Activated CD8-positive, alpha-beta T cell treated with anti-CD3 and anti-CD28 coated beads, Interleukin-2, amount 10 ng/mL, durations not matched to agents 7 days and 5 days (primary cell): ENCODE results near the gene TBXAS1. TPM values are rescaled to one million over a fixed set of nuclear protein-coding genes. Genes with fewer than 3 reads are reported as not detected.

ENCODE experiments used
- ATAC-seq: fragments of 150-1000 bp; cut with Tn5 transposase; one replicate; pipeline ENCODE4 v1.10.0; 2021; ENCODE audit warnings: moderate library complexity
- CTCF ChIA-PET: fragments of 350-600 bp; sonication (Branson Sonifier 250); formaldehyde crosslinking; loops from one replicate; lab custom pipeline; 2021; ENCODE audit warnings: antibody characterized with exemption; lab: Charles Lee
- POLR2A ChIA-PET: fragments of 350-600 bp; sonication (Branson Sonifier 250); formaldehyde crosslinking; loops from one replicate; lab custom pipeline; 2021; ENCODE audit warnings: antibody characterized with exemption; lab: Charles Lee
- DNase-seq: peaks from one replicate; pipeline ENCODE4 v3.0.0-alpha.2; 2020
- H3K27ac Mint-ChIP-seq: one replicate; pipeline ENCODE4 v1.8.0; 2021; ENCODE audit warnings: mild to moderate bottlenecking, mixed read lengths
- H3K27me3 Mint-ChIP-seq: one replicate; pipeline ENCODE4 v1.8.0; 2021; ENCODE audit warnings: low read depth, mixed read lengths
- H3K36me3 Mint-ChIP-seq: one replicate; pipeline ENCODE4 v1.8.0; 2021; ENCODE audit warnings: low read depth, mixed read lengths
- H3K4me1 Mint-ChIP-seq: one replicate; pipeline ENCODE4 v1.8.0; 2021; ENCODE audit warnings: low read depth, mixed read lengths
- H3K4me3 Mint-ChIP-seq: one replicate; pipeline ENCODE4 v1.8.0; 2021; ENCODE audit warnings: mild to moderate bottlenecking, mixed read lengths
- H3K9me3 Mint-ChIP-seq: one replicate; pipeline ENCODE4 v1.8.0; 2022; ENCODE audit warnings: mixed read lengths; ENCODE audit not compliant: insufficient read depth
- total RNA-seq, 2 experiments: library from RNA; stranded (reverse); gene quantifications; one replicate each; pipeline ENCODE4 v1.2.3, GENCODE V29; 2021

Gene TBXAS1
- total RNA-seq, 2 experiments from 2014 or later: 1.6 to 2.0 TPM

GRCh38 chr7:139991911-139992310, 162.8 kb downstream of the TBXAS1 start:
- ATAC-seq: no peak
- Mint-ChIP-seq H3K4me1 (no peaks in the 10 kb centered on the region), H3K4me3 (no peak overlapping the region), H3K27me3 (no peaks in the 10 kb centered on the region), H3K9me3 (no peaks in the 10 kb centered on the region), H3K36me3 (no peaks in the 10 kb centered on the region), H3K27ac (no peak overlapping the region)
- ChIA-PET POLR2A (no interaction called here), CTCF (no interaction called here)
- no peak for DNase-seq

- Mint-ChIP-seq H3K4me3 (no peak overlapping the region), H3K9me3 (no peaks in the 10 kb centered on the region), H3K4me1 (no peaks in the 10 kb centered on the region), H3K27me3 (no peaks in the 10 kb centered on the region), H3K27ac (no peak overlapping the region), H3K36me3 (no peaks in the 10 kb centered on the region)
- POLR2A ChIA-PET: no interaction called here
- no peak for DNase-seq
- no peak for ATAC-seq
- CTCF ChIA-PET: no interaction called here
Measured at GRCh38 chr7:139992353-139993044, 163.4 kb downstream of the TBXAS1 start.

DNA sequence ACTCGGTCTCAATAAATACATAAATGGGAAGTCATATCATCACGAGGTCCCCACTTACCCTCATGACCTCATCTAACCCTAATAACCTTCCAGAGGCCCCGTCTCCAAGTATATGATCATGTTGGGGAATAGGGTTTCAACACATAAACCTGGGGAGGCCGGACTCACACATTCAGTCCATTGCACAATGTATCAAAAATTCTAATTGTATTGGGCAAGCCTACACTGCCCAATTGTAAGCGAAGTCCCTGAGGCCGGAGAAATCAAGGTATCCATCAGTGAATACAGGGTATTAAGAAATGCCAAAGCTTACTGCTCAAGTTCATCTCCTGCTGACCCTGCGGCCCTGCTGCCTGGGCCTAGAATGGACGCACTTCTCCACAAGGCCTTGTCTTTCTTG, 164.1 kb downstream of the TBXAS1 start:
- POLR2A ChIA-PET: no interaction called here
- ATAC-seq (no peak), DNase-seq (no peak)
- Mint-ChIP-seq H3K4me3 (no peak overlapping the region), H3K36me3 (no peaks in the 10 kb centered on the region), H3K9me3 (no peaks in the 10 kb centered on the region), H3K27ac (no peak overlapping the region), H3K27me3 (no peaks in the 10 kb centered on the region), H3K4me1 (no peaks in the 10 kb centered on the region)
- CTCF ChIA-PET: no interaction called here

DNA sequence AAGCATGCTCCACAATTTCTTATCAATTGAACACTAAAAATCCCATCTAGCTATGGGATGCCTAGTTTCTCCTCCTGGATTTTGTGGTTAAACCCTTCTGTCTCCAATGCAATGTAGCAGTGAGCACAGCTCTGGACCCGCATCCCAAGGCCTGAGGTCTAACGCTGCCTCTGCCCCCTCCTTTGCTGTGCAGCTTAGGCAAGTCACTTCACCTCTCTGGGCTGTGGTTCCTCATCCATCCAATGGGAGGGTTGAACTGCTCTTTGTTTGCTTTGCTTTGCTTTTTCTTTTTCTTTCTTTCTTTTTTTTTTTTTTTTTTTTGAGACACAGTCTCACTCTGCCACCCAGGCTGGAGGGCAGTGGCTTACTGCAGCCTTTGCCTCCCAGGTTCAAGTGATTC, 164.5 kb downstream of the TBXAS1 start:
- CTCF ChIA-PET: interaction anchor here (1.2 kb wide), 1 partner anchor 10 kb away, joined by 3 read pairs; no protein-coding TSS in a partner anchor
- POLR2A ChIA-PET: no interaction called here

DNA sequence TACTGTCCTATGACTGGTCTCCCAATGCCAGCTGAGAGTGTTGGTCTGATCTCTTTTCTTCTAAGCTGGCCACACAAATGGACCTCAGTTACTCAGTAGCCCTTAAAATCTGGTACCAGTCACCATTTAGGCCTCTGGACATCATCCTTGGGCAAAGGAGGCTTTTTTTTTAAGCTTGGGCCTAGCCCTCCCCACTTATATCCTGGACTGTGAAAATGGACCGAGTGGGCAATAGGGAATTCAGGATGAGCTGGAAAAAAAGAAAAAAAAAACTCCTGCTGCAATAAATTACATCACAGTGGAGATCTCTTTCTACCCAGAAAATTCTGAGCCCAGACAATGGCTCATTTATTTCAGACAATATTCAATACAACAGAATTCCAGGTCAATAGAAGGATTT, 165.3 kb downstream of the TBXAS1 start:
- CTCF ChIA-PET: interaction anchor here (1.2 to 1.3 kb wide), 2 partner anchors 9 to 348 kb away, joined by 3 to 5 read pairs; no protein-coding TSS in a partner anchor
- no peaks in the 10 kb centered on the region for H3K27me3 Mint-ChIP-seq
- no peaks in the 10 kb centered on the region for H3K9me3 Mint-ChIP-seq
- no peak overlapping the region for H3K27ac Mint-ChIP-seq
- no peaks in the 10 kb centered on the region for H3K36me3 Mint-ChIP-seq
- ATAC-seq (no peak), DNase-seq (no peak)
- no peak overlapping the region for H3K4me3 Mint-ChIP-seq
- POLR2A ChIA-PET: interaction anchor here (0.6 kb wide), 1 partner anchor 223 kb away, joined by 3 read pairs; no protein-coding TSS in a partner anchor
- no peaks in the 10 kb centered on the region for H3K4me1 Mint-ChIP-seq

More for the DNA sequence above, 164.5 kb downstream of the TBXAS1 start:
- Mint-ChIP-seq H3K4me3 (no peak overlapping the region), H3K27me3 (no peaks in the 10 kb centered on the region), H3K4me1 (no peaks in the 10 kb centered on the region), H3K36me3 (no peaks in the 10 kb centered on the region), H3K27ac (no peak overlapping the region), H3K9me3 (no peaks in the 10 kb centered on the region)
- no peak for ATAC-seq
- DNase-seq: no peak

DNA sequence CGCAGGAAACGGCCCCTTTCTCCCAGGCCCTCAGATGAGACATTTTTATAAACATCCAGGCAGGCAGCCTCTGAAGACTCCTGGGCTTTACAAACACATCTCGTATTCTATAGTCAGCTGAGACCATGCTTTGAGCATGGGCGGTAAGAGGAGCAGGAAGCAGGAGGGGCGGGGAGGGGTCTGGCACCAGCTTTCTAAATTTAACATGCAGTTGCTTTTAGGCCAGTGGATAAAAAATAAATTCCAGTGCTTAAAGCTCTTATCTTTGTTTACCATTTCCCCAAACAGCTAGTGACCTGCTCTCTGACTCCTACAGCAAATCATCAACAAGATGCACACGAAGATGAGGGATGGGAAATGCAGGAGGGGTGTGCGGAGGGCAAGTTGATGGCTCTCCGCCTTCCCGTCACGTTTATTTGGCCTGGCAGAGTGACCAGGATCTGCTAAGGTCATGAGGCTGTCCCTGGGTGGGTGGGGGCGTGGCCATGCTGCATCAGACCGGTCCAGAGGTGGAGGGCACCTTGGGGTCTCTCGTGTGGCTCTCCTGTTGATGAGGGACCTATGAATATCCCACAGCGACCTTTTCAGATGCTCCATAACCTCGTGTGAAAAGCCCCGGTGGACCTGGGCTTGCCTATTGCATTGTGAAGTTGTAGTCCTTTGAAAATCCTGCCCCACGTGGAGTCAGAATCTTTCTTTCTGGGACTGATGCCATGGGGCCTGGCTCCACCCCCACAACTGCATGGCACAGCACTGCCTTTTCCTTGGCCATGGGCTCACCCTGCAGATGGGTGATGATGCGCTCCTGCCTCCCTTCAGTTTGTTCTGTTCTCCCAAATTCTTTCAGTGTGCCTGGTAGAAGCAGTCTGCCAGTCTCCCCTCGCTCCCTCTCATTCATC, 166.2 kb downstream of the TBXAS1 start:
- no peak overlapping the region for H3K27ac Mint-ChIP-seq
- DNase-seq (no peak), ATAC-seq (no peak)
- no peaks in the 10 kb centered on the region for H3K4me1 Mint-ChIP-seq
- ChIA-PET CTCF (interaction anchor here (1.2 to 1.3 kb wide), 2 partner anchors 8 to 349 kb away, joined by 3 to 5 read pairs; no protein-coding TSS in a partner anchor), POLR2A (interaction anchor here (0.6 kb wide), 1 partner anchor 224 kb away, joined by 3 read pairs; no protein-coding TSS in a partner anchor)
- H3K27me3 Mint-ChIP-seq: no peaks in the 10 kb centered on the region
- H3K36me3 Mint-ChIP-seq: no peaks in the 10 kb centered on the region
- no peaks in the 10 kb centered on the region for H3K9me3 Mint-ChIP-seq
- no peak overlapping the region for H3K4me3 Mint-ChIP-seq

- DNase-seq: no peak
- Mint-ChIP-seq H3K27me3 (no peaks in the 10 kb centered on the region), H3K27ac (no peak overlapping the region), H3K4me3 (no peak overlapping the region), H3K4me1 (no peaks in the 10 kb centered on the region), H3K36me3 (no peaks in the 10 kb centered on the region), H3K9me3 (no peaks in the 10 kb centered on the region)
- CTCF ChIA-PET: interaction anchor here (0.9 to 8.9 kb wide), 4 partner anchors 350 to 397 kb away, joined by 3 to 78 read pairs (median 20); no protein-coding TSS in a partner anchor
- POLR2A ChIA-PET: interaction anchor here (0.6 kb wide), 1 partner anchor 396 kb away, joined by 3 read pairs; no protein-coding TSS in a partner anchor
- no peak for ATAC-seq
Measured at GRCh38 chr7:139998572-139998971, 169.5 kb downstream of the TBXAS1 start.

GRCh38 chr7:139999516-139999915, 170.5 kb downstream of the TBXAS1 start:
- CTCF ChIA-PET: interaction anchor here (3.8 to 8.9 kb wide), 3 partner anchors 353 to 398 kb away, joined by 17 to 78 read pairs (median 23); no protein-coding TSS in a partner anchor
- DNase-seq (no peak), ATAC-seq (no peak)
- H3K9me3 Mint-ChIP-seq: no peaks in the 10 kb centered on the region
- POLR2A ChIA-PET: interaction anchor here (0.6 kb wide), 1 partner anchor 397 kb away, joined by 3 read pairs; no protein-coding TSS in a partner anchor
- no peaks in the 10 kb centered on the region for H3K4me1 Mint-ChIP-seq
- no peaks in the 10 kb centered on the region for H3K27me3 Mint-ChIP-seq
- no peaks in the 10 kb centered on the region for H3K36me3 Mint-ChIP-seq
- no peak overlapping the region for H3K27ac Mint-ChIP-seq
- H3K4me3 Mint-ChIP-seq: no peak overlapping the region

DNA sequence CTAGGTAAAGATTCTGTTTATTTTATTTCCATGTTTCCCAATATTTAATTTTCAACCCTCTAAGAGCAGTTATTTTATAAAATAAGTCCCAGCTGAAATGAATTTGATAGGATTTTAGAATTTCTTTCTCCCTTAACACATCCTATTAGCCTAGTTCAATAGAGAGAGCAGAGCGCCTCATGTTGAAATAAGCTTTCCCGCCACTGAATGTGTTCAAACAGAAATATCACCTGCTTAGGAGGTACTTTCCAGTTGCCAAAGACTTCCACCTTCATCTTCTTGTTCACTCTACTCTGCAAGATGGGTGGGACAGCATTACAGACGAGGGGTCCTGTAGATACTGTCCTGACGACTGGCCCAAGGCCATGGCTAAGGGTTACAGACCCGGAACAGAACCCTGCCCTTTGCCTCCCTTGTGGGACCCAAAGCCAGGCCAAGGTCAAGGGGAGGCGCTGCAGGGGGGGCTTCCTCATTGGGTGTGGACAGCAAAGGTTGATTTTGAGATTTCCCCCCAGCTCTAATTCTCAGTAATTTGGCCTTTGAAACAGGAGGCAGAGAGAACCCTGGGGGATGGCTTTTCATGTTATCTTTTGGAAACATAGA, 171.7 kb downstream of the TBXAS1 start:
- Mint-ChIP-seq H3K27ac (no peak overlapping the region), H3K27me3 (no peaks in the 10 kb centered on the region), H3K4me3 (no peak overlapping the region), H3K9me3 (no peaks in the 10 kb centered on the region), H3K36me3 (no peaks in the 10 kb centered on the region), H3K4me1 (no peaks in the 10 kb centered on the region)
- DNase-seq (no peak), ATAC-seq (no peak)
- ChIA-PET CTCF (interaction anchor here (0.6 to 8.9 kb wide), 6 partner anchors 13 to 566 kb away, joined by 3 to 103 read pairs (median 10); no protein-coding TSS in a partner anchor), POLR2A (no interaction called here)

GRCh38 chr7:140003913-140004382, 174.9 kb downstream of the TBXAS1 start:
- no peaks in the 10 kb centered on the region for H3K4me1 Mint-ChIP-seq
- DNase-seq (peak; percentile 49), ATAC-seq (no peak)
- POLR2A ChIA-PET: no interaction called here
- peaks cover 2% of the 10 kb centered on the region for H3K27me3 Mint-ChIP-seq
- CTCF ChIA-PET: interaction anchor here (1.3 to 8.9 kb wide), 6 partner anchors 10 to 402 kb away, joined by 3 to 103 read pairs (median 14); no protein-coding TSS in a partner anchor
- H3K4me3 Mint-ChIP-seq: no peak overlapping the region
- H3K9me3 Mint-ChIP-seq: no peaks in the 10 kb centered on the region
- no peaks in the 10 kb centered on the region for H3K36me3 Mint-ChIP-seq
- H3K27ac Mint-ChIP-seq: no peak overlapping the region

DNA sequence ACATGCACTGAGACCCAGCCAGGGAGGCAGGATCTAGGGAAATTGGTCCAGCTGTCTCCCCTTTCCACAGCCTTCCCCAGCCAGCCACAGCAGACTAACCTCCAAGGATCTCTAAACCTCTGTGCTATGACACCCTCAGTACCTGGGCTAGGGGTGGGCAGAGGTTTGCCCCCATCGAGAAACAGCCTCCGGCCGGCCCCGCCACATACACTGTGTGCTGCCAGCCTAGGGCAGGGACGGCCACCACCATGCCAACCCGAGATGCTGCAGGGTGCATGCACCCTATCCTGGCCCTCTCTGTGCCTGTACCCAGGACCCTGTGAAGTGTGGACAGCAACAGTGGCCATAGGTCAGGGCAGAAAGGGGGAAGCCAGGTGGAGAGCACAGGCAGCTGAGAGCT, 175.6 kb downstream of the TBXAS1 start:
- ChIA-PET POLR2A (no interaction called here), CTCF (interaction anchor here (1.6 to 8.9 kb wide), 4 partner anchors 224 to 403 kb away, joined by 3 to 103 read pairs (median 52); no protein-coding TSS in a partner anchor)
- DNase-seq (no peak), ATAC-seq (no peak)
- no peak overlapping the region for H3K4me3 Mint-ChIP-seq
- no peaks in the 10 kb centered on the region for H3K36me3 Mint-ChIP-seq
- H3K27me3 Mint-ChIP-seq: peaks cover 2% of the 10 kb centered on the region
- H3K4me1 Mint-ChIP-seq: no peaks in the 10 kb centered on the region
- no peak overlapping the region for H3K27ac Mint-ChIP-seq
- H3K9me3 Mint-ChIP-seq: no peaks in the 10 kb centered on the region
